ENCODE results near the gene ASAP3.

ASAP3 gene

GRCh38 chr1:23442751-23443150 is 41.2 kb downstream of the ASAP3 start:
- DNase-seq (ENCODE audit: low read depth) = no peak
- H3K4me3 ChIP-seq (ENCODE audit: low read depth, low read length) = no peak overlapping the region
- TF ChIP-seq, protein P1, sequence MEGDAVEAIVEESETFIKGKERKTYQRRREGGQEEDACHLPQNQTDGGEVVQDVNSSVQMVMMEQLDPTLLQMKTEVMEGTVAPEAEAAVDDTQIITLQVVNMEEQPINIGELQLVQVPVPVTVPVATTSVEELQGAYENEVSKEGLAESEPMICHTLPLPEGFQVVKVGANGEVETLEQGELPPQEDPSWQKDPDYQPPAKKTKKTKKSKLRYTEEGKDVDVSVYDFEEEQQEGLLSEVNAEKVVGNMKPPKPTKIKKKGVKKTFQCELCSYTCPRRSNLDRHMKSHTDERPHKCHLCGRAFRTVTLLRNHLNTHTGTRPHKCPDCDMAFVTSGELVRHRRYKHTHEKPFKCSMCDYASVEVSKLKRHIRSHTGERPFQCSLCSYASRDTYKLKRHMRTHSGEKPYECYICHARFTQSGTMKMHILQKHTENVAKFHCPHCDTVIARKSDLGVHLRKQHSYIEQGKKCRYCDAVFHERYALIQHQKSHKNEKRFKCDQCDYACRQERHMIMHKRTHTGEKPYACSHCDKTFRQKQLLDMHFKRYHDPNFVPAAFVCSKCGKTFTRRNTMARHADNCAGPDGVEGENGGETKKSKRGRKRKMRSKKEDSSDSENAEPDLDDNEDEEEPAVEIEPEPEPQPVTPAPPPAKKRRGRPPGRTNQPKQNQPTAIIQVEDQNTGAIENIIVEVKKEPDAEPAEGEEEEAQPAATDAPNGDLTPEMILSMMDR (IDR thresholded peaks at IDR 0.05; ENCODE audit: low read depth, low read length, missing control alignments) = no peak

DNA sequence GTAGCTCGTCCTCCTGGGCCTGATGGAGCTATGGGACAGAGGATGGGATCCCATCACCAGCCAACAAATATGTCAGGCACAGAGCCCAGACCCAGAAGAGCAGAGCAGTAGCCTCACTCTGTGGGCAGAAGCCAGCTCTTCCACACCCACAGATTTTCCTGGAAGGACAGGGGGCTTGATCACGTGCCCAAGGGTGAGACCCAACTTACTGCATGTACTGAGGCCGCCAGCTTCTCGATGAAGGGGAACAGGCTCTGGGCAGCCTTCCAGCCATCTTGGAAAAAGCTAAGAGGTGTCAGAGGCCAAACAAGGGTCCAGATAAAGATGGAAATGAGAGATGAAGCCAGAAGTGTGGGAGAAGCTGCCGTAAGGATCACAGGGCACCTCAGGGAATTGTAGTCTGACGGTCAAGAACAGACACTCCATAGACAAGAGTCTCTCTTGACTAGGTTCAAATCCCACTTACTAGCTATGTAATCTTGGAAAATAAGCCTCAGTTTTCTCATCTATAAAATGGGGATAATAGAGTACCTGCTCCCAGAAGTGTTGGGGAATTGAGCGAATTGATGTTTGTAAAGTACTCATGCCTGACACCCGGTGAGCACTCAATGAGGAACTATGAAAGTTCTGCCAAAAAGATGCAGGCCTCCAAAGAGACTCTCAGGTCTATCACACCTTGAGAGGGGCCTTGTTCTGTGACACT is 42.4 kb downstream of the ASAP3 start:
- TF ChIP-seq, protein P1 (IDR thresholded peaks at IDR 0.05; ENCODE audit: low read depth, low read length, missing control alignments) = no peak
- H3K4me3 ChIP-seq (ENCODE audit: low read depth, low read length) = no peak overlapping the region
- no peak for DNase-seq (ENCODE audit: low read depth)

DNA sequence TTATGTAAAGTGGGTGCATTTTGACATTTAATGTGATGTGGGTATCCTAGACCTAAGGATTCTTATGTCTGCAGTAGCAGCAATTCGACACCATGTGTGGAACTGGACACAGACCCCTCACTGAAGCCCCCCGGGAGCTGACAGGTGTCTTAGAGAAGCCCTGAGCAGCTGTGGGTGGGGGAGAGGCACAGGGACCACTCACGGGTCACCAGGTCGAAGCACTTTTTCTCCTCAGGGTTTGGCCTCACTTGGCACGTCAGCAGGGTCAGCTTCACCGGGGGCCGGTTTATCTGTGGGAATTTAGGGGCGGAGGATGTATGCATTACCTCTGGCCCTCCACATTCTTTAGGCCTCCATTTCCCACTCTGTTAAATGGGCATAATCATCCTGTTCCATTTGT is 45.4 kb downstream of the ASAP3 start:
- TF ChIP-seq, protein P1 (IDR thresholded peaks at IDR 0.05; ENCODE audit: low read depth, low read length, missing control alignments) = no peak
- DNase-seq (ENCODE audit: low read depth) = no peak
- H3K4me3 ChIP-seq (ENCODE audit: low read depth, low read length) = no peak overlapping the region

DNA sequence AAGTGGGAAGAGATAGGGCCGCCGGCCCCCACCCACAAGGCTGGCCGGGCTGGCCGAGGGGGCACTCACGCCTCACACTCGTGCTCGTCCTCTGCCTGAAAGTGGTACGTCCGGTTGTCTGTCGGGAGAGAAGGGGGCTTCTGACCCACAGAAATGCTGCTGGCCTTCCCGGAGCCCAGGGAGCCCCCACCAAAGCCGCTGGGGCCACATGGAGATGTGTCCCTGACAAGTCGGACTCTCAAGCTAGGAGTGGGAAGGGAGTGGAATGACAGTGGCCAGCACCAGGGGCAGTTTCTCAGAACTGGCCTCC is 46.7 kb downstream of the ASAP3 start:
- no peak for DNase-seq (ENCODE audit: low read depth)
- TF ChIP-seq, protein P1 (IDR thresholded peaks at IDR 0.05; ENCODE audit: low read depth, low read length, missing control alignments) = no peak
- no peak overlapping the region for H3K4me3 ChIP-seq (ENCODE audit: low read depth, low read length)

DNA sequence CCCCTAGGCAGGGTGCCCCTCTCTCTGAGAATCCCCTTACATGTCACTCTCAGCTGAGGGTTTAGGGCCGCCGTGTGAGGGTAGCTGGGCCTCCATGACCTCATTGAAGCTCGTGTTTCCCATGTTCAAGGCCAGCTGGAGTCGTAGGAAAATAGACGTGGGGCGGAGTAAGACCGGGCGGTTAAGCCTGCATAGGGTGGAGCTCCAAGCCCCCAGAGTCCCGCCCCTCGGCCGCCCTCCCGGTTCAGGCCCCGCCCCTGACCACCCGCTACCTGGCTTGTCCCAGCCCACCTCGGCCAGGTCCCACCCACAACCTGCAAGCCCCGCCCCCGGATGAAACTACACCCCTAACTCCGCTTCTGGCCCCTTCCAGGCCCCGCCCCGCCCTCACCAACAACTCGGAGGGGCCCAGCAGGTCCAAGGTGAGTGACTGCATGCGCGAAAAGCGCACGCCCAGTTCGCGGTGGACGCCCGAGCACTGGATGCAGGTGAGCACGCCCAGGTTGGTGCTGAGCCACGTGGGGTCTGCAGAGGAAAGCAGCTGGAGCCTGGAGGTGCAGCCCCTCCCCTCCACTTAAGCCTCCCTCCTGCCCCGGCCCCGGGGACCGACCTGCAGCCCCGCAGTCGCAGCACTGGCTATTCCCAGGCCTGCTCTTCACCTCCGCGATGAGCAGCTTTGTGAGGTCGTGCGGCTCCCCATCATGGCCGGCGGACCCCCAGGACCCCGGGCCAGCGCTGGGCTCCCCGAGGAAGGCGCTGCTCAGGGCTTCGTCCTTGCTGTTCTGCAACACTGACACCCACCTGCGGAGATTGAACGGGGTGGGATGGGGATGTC is 47.2 kb downstream of the ASAP3 start:
- H3K4me3 ChIP-seq (ENCODE audit: low read depth, low read length) = no peak overlapping the region
- TF ChIP-seq, protein P1 (IDR thresholded peaks at IDR 0.05; ENCODE audit: low read depth, low read length, missing control alignments) = no peak
- DNase-seq (ENCODE audit: low read depth) = no peak

GRCh38 chr1:23434260-23434775 is 49.7 kb downstream of the ASAP3 start:
- no peak overlapping the region for H3K4me3 ChIP-seq (ENCODE audit: low read depth, low read length)
- DNase-seq (ENCODE audit: low read depth) = no peak
- TF ChIP-seq, protein P1 (IDR thresholded peaks at IDR 0.05; ENCODE audit: low read depth, low read length, missing control alignments) = no peak

Data from GM12864 (cell line).